Activated naive CD4-positive, alpha-beta T cell treated with anti-CD3 and anti-CD28 coated beads, Interleukin-2, amount 10 ng/mL, durations not matched to agents 7 days and 5 days (primary cell): ENCODE results near the gene BCLAF1.

Source experiments
- CTCF ChIA-PET: fragments of 350-600 bp; sonication (Branson Sonifier 250); formaldehyde crosslinking; loops from one replicate; lab custom pipeline; 2021; ENCODE audit warnings: antibody characterized with exemption; lab: Charles Lee
- DNase-seq: peaks from one replicate; pipeline ENCODE4 v3.0.0-alpha.2; 2020
- H3K27ac Mint-ChIP-seq: one replicate; pipeline ENCODE4 v1.8.0; 2021; ENCODE audit warnings: mild to moderate bottlenecking, moderate library complexity, mixed read lengths
- H3K27me3 Mint-ChIP-seq: one replicate; pipeline ENCODE4 v1.8.0; 2021; ENCODE audit warnings: mild to moderate bottlenecking, mixed read lengths
- H3K36me3 Mint-ChIP-seq: one replicate; pipeline ENCODE4 v1.8.0; 2021; ENCODE audit warnings: mixed read lengths
- H3K4me1 Mint-ChIP-seq: one replicate; pipeline ENCODE4 v1.8.0; 2021; ENCODE audit warnings: mixed read lengths
- H3K4me3 Mint-ChIP-seq: one replicate; pipeline ENCODE4 v1.8.0; 2021; ENCODE audit warnings: mild to moderate bottlenecking, moderate library complexity, mixed read lengths
- H3K9me3 Mint-ChIP-seq: one replicate; pipeline ENCODE4 v1.8.0; 2021; ENCODE audit warnings: mixed read lengths

BCLAF1 gene

DNA sequence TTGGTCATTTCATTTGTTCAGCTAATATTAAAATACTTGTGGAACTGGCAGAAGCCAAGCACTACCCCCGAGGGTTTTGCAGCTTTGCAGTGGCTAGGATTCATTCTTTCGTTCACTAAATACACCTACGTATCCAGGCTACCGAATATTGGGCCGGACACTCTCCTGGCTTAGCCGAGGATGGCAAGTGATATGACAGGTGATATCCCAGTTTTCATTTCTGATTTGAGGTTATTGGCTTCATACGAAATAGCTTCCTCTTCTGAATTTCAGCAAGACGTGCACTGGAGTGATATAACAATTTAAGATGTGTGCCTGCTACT is 39.0 kb downstream of the BCLAF1 start:
- no peak for DNase-seq
- H3K27ac Mint-ChIP-seq = peak overlapping the region; percentile 86
- H3K36me3 Mint-ChIP-seq = peaks cover 42% of the 10 kb centered on the region
- peak overlapping the region; percentile 91 for H3K4me3 Mint-ChIP-seq
- peaks cover 5% of the 10 kb centered on the region for H3K27me3 Mint-ChIP-seq
- H3K9me3 Mint-ChIP-seq = no peaks in the 10 kb centered on the region
- peaks cover 57% of the 10 kb centered on the region for H3K4me1 Mint-ChIP-seq
- CTCF ChIA-PET = interaction anchor here (1.1 to 1.8 kb wide), 5 partner anchors 24 to 67 kb away, joined by 3 to 10 read pairs (median 4); no protein-coding TSS in a partner anchor

DNA sequence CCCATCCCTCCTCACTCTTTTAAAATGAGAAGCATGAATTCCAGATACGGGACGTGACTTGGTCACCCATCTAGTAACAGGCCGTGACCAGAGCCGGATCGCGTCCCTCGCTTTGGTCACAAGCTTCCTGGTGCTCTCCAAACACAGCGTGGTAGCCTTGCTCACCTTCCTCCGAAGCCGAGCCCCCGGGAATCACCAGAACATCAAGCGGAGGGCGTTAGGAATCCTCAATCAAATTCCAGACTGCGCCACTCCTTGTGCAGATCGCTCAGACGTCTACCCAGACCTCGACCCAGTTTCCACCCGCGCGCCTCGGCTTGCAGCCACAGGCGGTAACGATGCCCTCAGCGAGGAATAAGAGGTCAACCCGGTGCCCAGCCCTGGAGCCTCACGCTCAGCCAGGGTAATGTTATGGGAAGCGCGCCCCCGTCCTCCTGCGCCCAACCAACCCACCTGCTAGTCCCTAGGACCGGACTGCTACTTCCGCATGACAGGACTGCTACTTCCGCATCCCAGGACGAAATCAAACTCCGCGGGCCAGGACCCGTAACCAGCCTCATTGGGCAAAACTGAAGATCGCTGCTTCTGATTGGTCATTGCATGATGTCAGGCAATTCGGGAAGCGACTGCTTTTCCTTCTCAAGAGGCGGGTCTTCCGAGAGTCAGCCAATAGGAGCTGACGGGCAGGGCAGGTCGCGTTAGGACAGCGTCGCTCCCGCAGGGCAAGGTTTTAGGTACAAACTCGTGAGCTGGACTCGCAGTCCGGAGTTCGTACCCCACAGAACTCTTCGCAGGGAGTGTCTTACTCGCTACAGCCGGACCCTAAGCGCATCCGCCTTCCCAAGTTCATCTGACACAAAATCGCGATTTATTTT is 39.6 kb downstream of the BCLAF1 start, which contains the start of gene MTFR2:
Gene MTFR2, minus strand, starts transcription at position 501 of the 875 bp plus-strand sequence. CDS start 1,212 bp downstream, outside the sequence.
- peak within 1 kb of the TSS; percentile 86 for H3K27ac Mint-ChIP-seq
- H3K4me3 Mint-ChIP-seq = peak within 1 kb of the TSS; percentile 91
- peaks cover 53% of the 10 kb centered on the region for H3K4me1 Mint-ChIP-seq
- H3K27me3 Mint-ChIP-seq = peaks cover 5% of the 10 kb centered on the region
- CTCF ChIA-PET = interaction anchor here (1.1 to 1.8 kb wide), 6 partner anchors 23 to 67 kb away, joined by 3 to 10 read pairs (median 4); no protein-coding TSS in a partner anchor
- DNase-seq = peak; percentile 97
- peaks cover 40% of the 10 kb centered on the region for H3K36me3 Mint-ChIP-seq
- H3K9me3 Mint-ChIP-seq = no peaks in the 10 kb centered on the region

DNA sequence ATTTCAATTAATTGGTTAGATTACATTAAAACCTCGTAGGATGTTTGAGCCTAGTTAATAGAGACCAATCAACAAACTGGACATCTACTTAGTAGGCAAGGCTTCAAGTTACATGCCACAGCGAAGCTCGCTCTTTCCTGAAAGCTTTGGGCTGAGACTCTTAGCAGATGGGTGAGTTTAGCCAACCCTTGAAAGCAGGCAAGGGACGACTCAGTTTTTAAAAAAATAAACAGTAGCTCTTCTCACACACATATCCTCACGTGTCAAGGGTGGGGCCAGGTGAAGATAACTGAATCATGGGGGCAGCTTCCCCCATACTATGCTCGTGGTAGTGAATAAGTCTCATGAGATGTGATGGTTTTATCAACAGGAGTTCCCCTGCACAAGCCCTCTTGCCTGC is 40.3 kb downstream of the BCLAF1 start:
- Mint-ChIP-seq H3K27me3 (peaks cover 5% of the 10 kb centered on the region), H3K27ac (peak overlapping the region; percentile 86), H3K4me1 (peaks cover 53% of the 10 kb centered on the region), H3K4me3 (peak overlapping the region; percentile 91), H3K9me3 (no peaks in the 10 kb centered on the region), H3K36me3 (peaks cover 43% of the 10 kb centered on the region)
- DNase-seq = no peak
- CTCF ChIA-PET = interaction anchor here (0.6 to 1.2 kb wide), 2 partner anchors 24 to 714 kb away, joined by 3 read pairs; no protein-coding TSS in a partner anchor

DNA sequence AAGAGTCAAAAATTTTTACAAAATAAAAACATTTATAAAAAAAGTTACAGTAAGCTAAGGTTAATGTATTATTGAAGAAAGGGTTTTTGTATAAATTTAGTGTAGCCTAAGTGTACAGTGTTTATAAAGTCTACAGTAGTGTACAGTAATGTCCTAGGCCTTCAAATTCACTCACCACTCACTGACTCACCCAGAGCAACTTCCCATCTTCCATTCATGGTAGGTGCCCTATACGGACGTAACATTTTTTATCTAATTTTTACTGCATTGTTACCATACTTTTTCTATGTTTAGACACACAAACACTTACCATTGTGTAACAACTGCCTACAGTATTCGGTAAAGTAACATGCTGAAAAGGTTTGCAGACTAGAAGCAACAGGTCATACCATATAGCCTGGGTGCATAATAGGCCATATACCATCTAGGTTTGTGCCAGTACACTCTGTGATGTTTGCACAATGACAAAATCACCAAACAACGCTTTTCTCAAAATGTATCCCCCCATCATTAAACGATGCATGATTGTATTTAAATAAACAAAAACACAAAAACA is 45.5 kb downstream of the BCLAF1 start:
- no peak for DNase-seq
- no peaks in the 10 kb centered on the region for H3K27me3 Mint-ChIP-seq
- no peaks in the 10 kb centered on the region for H3K9me3 Mint-ChIP-seq
- H3K36me3 Mint-ChIP-seq = peaks cover 56% of the 10 kb centered on the region
- CTCF ChIA-PET = interaction anchor here (0.8 kb wide), 1 partner anchor 73 kb away, joined by 3 read pairs; no protein-coding TSS in a partner anchor
- no peak overlapping the region for H3K27ac Mint-ChIP-seq
- no peak overlapping the region for H3K4me3 Mint-ChIP-seq
- peaks cover 25% of the 10 kb centered on the region for H3K4me1 Mint-ChIP-seq

DNA sequence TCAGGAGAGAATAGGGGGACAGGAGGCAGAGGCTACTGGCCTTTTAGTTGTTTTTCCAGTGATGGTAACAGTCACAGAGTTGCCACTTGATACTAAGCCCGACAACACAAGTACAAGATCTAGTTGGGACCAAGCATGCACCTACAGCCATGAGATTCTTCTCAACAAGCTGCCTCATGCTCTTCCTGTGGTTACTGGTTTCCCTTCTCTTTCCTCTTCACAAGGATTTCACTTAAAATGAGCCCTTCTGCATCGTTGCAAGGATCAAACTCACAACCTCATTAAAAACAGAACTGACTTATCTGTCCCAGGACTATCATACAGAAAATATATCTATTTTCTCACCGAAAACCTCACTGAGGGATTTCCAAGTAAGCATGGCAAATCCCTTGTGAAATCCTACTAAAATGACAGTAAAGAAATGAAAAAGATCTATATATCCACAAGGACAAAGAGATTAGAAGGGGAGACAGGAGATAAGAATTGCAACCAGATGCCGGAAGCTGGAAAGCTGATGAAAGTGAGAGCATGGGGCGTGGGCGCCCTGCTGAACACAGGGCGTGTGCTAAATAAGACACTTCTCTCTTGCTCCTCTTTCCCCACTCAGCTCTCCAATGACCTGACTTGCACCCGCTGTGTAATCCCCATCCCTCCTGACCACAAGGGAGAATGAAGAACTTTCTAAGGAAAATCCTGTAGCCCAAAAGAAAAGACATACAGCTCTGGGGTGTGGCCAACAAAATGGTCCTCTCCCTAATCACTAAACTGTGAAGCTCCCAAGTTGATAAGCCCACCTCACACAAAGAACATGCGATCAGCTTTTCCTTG is 53.0 kb downstream of the BCLAF1 start:
- Mint-ChIP-seq H3K4me3 (no peak overlapping the region), H3K4me1 (peaks cover 21% of the 10 kb centered on the region), H3K27me3 (no peaks in the 10 kb centered on the region), H3K36me3 (peaks cover 45% of the 10 kb centered on the region), H3K27ac (peak overlapping the region; percentile 24), H3K9me3 (no peaks in the 10 kb centered on the region)
- CTCF ChIA-PET = interaction anchor here (0.6 to 3.5 kb wide), 3 partner anchors 10 to 786 kb away, joined by 3 to 21 read pairs (median 4); no protein-coding TSS in a partner anchor
- no peak for DNase-seq

DNA sequence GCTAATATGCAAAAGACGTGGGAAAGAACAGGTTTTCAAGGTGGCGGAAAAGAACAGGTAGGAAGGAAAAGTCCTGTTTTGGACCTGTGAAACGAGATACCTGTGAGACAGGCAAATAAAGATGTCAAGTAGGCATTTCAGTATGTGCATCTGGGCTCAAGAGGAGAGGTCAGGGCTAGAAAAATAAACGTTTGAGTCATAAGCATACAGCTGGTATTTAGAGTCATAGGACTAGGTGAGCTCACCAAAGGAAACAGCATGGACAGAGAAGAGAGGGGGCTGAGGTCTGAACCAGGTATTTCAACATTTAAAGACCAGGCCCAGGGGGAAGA is 54.4 kb downstream of the BCLAF1 start:
- H3K9me3 Mint-ChIP-seq = no peaks in the 10 kb centered on the region
- no peak overlapping the region for H3K27ac Mint-ChIP-seq
- no peak overlapping the region for H3K4me3 Mint-ChIP-seq
- H3K27me3 Mint-ChIP-seq = no peaks in the 10 kb centered on the region
- CTCF ChIA-PET = interaction anchor here (3.5 kb wide), 1 partner anchor 9 kb away, joined by 21 read pairs; no protein-coding TSS in a partner anchor
- DNase-seq = no peak
- peaks cover 21% of the 10 kb centered on the region for H3K4me1 Mint-ChIP-seq
- H3K36me3 Mint-ChIP-seq = peaks cover 49% of the 10 kb centered on the region

DNA sequence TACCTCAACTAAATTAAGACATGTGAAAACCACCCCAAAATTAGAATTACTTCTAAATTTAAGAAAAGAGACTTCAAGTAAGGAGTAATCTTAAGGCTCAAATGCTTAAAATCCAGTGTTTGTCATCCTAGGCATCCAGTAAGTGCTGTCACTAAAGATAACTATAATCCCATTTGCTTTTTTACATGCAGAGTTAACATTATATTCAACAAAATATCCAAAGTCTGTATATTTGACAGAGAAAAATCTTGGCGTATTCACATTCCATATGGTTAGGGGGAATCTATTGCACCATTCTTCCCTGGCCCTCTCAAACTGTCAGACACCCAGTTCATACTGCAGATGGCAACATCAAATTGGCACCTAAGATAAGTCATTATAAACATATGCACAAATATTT is 56.9 kb downstream of the BCLAF1 start:
- H3K9me3 Mint-ChIP-seq = no peaks in the 10 kb centered on the region
- no peak overlapping the region for H3K27ac Mint-ChIP-seq
- CTCF ChIA-PET = no interaction called here
- peaks cover 41% of the 10 kb centered on the region for H3K36me3 Mint-ChIP-seq
- no peak overlapping the region for H3K4me3 Mint-ChIP-seq
- peaks cover 18% of the 10 kb centered on the region for H3K4me1 Mint-ChIP-seq
- DNase-seq = no peak
- no peaks in the 10 kb centered on the region for H3K27me3 Mint-ChIP-seq

DNA sequence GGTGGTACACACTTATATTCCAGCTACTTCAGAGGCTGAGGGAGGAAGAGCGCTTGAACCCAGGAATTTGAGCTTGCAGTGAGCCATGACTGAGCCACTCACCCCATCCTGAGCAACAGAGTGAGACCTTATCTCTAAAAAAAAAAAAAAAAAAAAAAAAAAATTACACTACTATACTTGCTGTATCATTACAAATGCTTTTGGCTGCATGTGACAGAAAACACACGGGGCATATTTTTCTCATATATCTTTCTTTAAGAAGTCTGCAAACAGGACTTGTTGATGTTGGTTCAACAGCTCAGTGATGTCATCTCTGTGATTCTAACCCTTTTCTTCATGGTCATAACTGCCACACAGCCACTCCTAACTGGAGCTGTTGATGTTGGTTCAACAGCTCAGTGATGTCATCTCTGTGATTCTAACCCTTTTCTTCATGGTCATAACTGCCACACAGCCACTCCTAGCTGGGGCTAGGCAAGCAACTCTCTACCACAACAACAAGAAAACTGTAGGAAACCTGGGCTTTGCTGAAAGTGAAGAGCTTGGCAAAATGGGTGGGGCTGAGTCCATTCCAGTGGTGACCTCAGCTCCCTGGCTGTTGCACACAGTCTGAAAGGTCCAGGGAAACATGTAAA is 59.3 kb downstream of the BCLAF1 start:
- no peak overlapping the region for H3K27ac Mint-ChIP-seq
- H3K4me3 Mint-ChIP-seq = no peak overlapping the region
- H3K9me3 Mint-ChIP-seq = no peaks in the 10 kb centered on the region
- peaks cover 2% of the 10 kb centered on the region for H3K4me1 Mint-ChIP-seq
- CTCF ChIA-PET = interaction anchor here (0.8 to 1.2 kb wide), 3 partner anchors 11 to 690 kb away, joined by 3 to 4 read pairs (median 3); no protein-coding TSS in a partner anchor
- H3K36me3 Mint-ChIP-seq = peaks cover 32% of the 10 kb centered on the region
- DNase-seq = no peak
- H3K27me3 Mint-ChIP-seq = no peaks in the 10 kb centered on the region

DNA sequence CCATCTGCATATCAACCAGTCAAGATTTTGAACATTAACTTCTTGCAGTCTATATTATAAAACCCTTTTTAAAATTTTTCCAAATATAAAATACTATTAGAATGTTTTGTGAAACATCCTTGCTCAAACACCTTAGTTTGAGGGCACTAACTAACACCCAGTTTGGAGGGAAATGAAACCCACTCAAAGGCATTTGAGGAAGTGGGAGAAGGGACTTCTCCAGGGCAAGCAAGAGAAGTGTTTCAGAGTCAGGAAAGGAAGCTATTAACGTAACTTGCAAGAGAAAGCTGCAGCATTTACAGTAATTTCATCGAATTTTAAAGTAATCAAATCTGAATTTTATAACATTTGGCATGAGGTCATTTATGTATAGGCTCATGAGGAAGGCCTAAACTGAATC is 60.8 kb downstream of the BCLAF1 start:
- peaks cover 24% of the 10 kb centered on the region for H3K36me3 Mint-ChIP-seq
- no peaks in the 10 kb centered on the region for H3K27me3 Mint-ChIP-seq
- H3K4me1 Mint-ChIP-seq = no peaks in the 10 kb centered on the region
- H3K27ac Mint-ChIP-seq = no peak overlapping the region
- DNase-seq = no peak
- H3K4me3 Mint-ChIP-seq = no peak overlapping the region
- CTCF ChIA-PET = no interaction called here
- no peaks in the 10 kb centered on the region for H3K9me3 Mint-ChIP-seq

DNA sequence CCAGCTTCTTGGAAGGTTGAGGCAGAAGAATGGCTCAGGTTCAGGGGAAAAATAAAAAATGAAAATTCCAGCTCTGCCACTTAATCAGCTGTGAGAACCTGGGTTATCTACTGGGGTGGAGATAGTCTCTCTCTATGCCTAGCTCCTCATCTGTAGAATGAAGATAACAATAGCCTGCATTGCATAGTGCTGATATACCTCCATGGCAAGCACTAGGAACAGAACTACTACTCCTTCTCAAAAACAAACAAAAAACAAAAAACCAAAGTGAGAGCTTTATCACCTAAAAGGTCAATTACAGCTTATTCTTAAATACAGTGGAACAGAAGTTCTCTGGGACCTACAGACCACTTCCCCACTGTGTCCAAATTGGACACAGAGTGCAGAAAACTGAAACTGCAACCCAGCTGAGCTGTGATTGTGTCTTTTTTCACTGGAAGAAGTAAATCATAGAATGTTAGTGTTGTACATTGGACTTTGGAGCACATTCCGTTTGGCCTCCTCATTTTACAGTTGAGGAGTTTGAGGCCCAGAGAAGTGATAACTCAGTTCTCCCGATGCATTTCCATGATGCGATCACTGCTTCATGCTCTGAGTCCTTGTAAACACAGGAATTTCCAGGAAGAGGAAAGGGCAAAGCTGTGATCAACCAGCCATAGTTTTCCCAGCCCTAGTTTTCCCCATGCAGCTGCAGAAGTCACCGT is 62.8 kb downstream of the BCLAF1 start:
- H3K4me1 Mint-ChIP-seq = no peaks in the 10 kb centered on the region
- no peaks in the 10 kb centered on the region for H3K27me3 Mint-ChIP-seq
- CTCF ChIA-PET = interaction anchor here (0.6 to 2.7 kb wide), 41 partner anchors 7 to 802 kb away, joined by 3 to 40 read pairs (median 4); partner anchors contain the start of gene MTFR2
- peaks cover 17% of the 10 kb centered on the region for H3K36me3 Mint-ChIP-seq
- no peak overlapping the region for H3K4me3 Mint-ChIP-seq
- no peak overlapping the region for H3K27ac Mint-ChIP-seq
- no peak for DNase-seq
- no peaks in the 10 kb centered on the region for H3K9me3 Mint-ChIP-seq

DNA sequence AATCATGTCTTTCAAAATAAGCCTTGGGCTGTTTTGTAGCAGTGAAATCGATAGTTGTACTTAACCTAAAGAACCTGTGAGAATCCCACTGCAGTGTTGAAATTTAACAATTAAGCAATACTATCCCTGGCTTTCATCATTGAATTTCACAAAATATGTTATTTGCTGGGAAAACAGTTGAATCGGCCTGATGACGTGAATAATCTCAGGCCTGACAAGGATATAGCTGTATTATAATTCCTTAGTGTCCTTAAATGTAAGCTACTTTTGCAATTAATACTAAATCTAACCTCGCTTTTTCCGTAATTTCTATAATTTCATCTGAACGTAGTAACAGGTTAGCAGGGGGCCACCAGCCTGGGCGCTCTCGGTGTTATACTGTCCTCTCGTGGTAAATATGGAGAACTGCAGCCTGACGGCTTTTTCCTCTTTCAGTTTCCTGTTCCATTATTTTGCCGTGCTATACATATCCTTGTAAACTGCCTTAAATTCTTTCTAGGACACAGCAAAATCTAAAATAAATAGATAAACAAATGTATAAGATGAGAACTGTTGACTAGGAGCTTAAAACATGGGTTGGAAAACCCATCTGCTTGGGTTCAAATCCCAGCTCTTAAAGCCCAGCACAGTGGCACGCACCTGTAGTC is 63.5 kb downstream of the BCLAF1 start:
- no peaks in the 10 kb centered on the region for H3K9me3 Mint-ChIP-seq
- H3K4me3 Mint-ChIP-seq = no peak overlapping the region

DNA sequence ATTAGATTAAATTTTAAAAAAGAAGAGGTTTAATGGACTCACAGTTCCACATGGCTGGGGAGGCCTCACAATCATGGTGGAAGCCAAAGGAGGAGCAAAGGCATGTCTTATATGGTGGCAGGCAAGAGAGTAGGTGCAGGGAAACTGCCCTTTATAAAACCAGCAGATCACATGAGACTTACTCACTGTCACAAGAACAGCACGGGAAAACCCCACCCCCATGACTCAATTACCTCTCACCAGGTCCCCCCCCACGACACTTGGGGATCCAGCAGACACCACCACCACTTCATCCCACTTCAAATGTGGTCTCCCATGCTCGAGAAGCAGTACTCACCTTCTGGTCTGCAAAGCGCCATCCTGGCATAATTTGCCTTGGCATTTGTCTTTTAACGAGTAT is 64.2 kb downstream of the BCLAF1 start:
- Mint-ChIP-seq H3K27me3 (no peaks in the 10 kb centered on the region), H3K4me1 (no peaks in the 10 kb centered on the region), H3K36me3 (peaks cover 10% of the 10 kb centered on the region), H3K9me3 (no peaks in the 10 kb centered on the region), H3K4me3 (no peak overlapping the region), H3K27ac (no peak overlapping the region)
- CTCF ChIA-PET = interaction anchor here (0.7 to 2.7 kb wide), 19 partner anchors 9 to 775 kb away, joined by 3 to 40 read pairs (median 7); partner anchors contain the start of gene MTFR2
- DNase-seq = no peak

More for the DNA sequence above, 63.5 kb downstream of the BCLAF1 start:
- CTCF ChIA-PET = interaction anchor here (0.6 to 2.7 kb wide), 42 partner anchors 8 to 801 kb away, joined by 3 to 40 read pairs (median 4); partner anchors contain the start of gene MTFR2
- peaks cover 16% of the 10 kb centered on the region for H3K36me3 Mint-ChIP-seq
- no peak overlapping the region for H3K27ac Mint-ChIP-seq
- H3K4me1 Mint-ChIP-seq = no peaks in the 10 kb centered on the region
- no peaks in the 10 kb centered on the region for H3K27me3 Mint-ChIP-seq
- peak; percentile 64 for DNase-seq
